Heart left ventricle (tissue), 13 donors: ENCODE data around the gene TCAP.

Experiments used
- CTCF ChIP-seq, 12 donors: fragments of 200-600 bp; sonication (generic) in 4 of 12; IDR thresholded peaks; one replicate each; pipeline versions ENCODE4 v1.5.0 to v1.8.0; 2018 to 2022; ENCODE audit warnings: antibody characterized with exemption in 12 of 12, mild to moderate bottlenecking in 5 of 12
- POLR2A ChIP-seq, 2 donors: fragments of 450-650 bp; IDR thresholded peaks; one replicate each; pipeline ENCODE4 v1.6.1; 2017; ENCODE audit warnings: antibody characterized with exemption in 2 of 2, mild to moderate bottlenecking in 2 of 2, moderate library complexity in 2 of 2
- donor health status: ischemic (EF 13 %, LVEDD 7.1; RV severe dilation, severe dysfunction).
- donor health status: DM: no; HTN: yes; CAD: no.
- donor health status: DM: no; HTN: no; CAD: no.
- donor health status: ischemic (EF 25% LVEDD 6.9; RV normal size, moderate dysfunction).
- donor health status: ischemic (EF 25% LVEDD 5.7; RV mildly dilated, moderate dysfunction).
- donor health status: ischemic (EF 35%, LVEDD 5.7; RV mildly dilated, moderate dysfunction).
- donor health status: nonischemic (EF 11% LVEDD 7.7; RV severe dilation, severe dysfunction).
- donor health status: DM: yes; HTN: yes; CAD: no.
- donor health status: PGD.
- donor health status: ischemic (EF 29% LVEDD 5.4; RV normal size, mild dysfunction).
- donor health status: nonischemic (EF 23%, LVEDD 6.1; RV moderate dilation, normal function).

GRCh38 chr17:39640591-39641031, 24.5 kb upstream of the TCAP start:
- TF ChIP-seq CTCF (IDR thresholded peaks at IDR 0.05), result no peak
- no peak for TF ChIP-seq POLR2A (IDR thresholded peaks at IDR 0.05)
